HCT116 (cell line): ENCODE results near the gene NUP42. TPM values are rescaled to one million over a fixed set of nuclear protein-coding genes. Genes with fewer than 3 reads are reported as not detected.
"Not testable (repeated sequence)": the region's sequence is repeated elsewhere in the genome, so short reads cannot be mapped to it uniquely, and the experiment has no call there.

Experiments
- ATAC-seq: fragments of 200-7000 bp; cut with Tn5 transposase; 2 replicates; pipeline ENCODE4 v1.9.1; 2020; ENCODE audit warnings: mild to moderate bottlenecking, moderate library complexity
- BruUV-seq: library from RNA; stranded (reverse); fragments of 400-500 nt; replicated peaks from 2 replicates; lab custom pipeline; 2021; lab: Mats Ljungman, UMichigan
- CTCF ChIA-PET: fragments of 300-600 bp; sonication (Branson Sonifier 250); formaldehyde crosslinking; loops from one replicate; lab custom pipeline; 2021; ENCODE audit warnings: antibody characterized with exemption; lab: Charles Lee
- POLR2A ChIA-PET: fragments of 300-600, 350-600 bp; sonication (Branson Sonifier 250); formaldehyde crosslinking; loops from one replicate; lab custom pipeline; 2021; ENCODE audit warnings: antibody characterized with exemption; lab: Charles Lee
- RAD21 ChIA-PET, 2 experiments: fragments of 300-600 bp; sonication (Branson Sonifier 250); formaldehyde crosslinking; loops; one replicate each; lab custom pipeline; 2023; ENCODE audit warnings: low total read pairs in 2 of 2; ENCODE audit not compliant: uncharacterized antibody in 2 of 2, unreplicated experiment in 2 of 2, low non-redundant PET in 1 of 2; lab: Charles Lee
- DNase-seq: peaks from one replicate; pipeline ENCODE4 v3.0.0-alpha.2; 2010; ENCODE audit warnings: low read depth, low spot score
- H2AFZ ChIP-seq: fragments of 200-600 bp; shearing (Covaris generic), sonication (generic); 2 replicates; pipeline ENCODE4 v1.6.1; 2017; ENCODE audit warnings: low read depth, mixed run types, mixed read lengths, antibody characterized with exemption, low read length; ENCODE audit not compliant: poor library complexity, severe bottlenecking
- H3K27ac ChIP-seq: 2 replicates; pipeline ENCODE4 v1.5.1; 2012; ENCODE audit warnings: low read depth, low read length
- H3K27me3 ChIP-seq: fragments of 200-600 bp; sonication (generic); 2 replicates; pipeline ENCODE4 v1.6.1; 2016; ENCODE audit warnings: mixed run types, low read length, mixed read lengths; ENCODE audit not compliant: insufficient read depth
- H3K36me3 ChIP-seq, 2 experiments: fragments of 200-500 bp in 1 of 2; fragments of 200-600 bp in 1 of 2; sonication (Bioruptor generic) in 1 of 2; sonication (generic) in 1 of 2; 2 replicates each; pipeline versions ENCODE4 v1.5.1 to v1.6.1; 2014 to 2016; ENCODE audit warnings: low read length in 2 of 2, inconsistent platforms in 1 of 2, mixed read lengths in 1 of 2, mixed run types in 1 of 2; ENCODE audit not compliant: insufficient read depth in 2 of 2, control insufficient read depth in 1 of 2
- H3K4me1 ChIP-seq, 2 experiments: fragments of 200-600 bp in 1 of 2; sonication (generic) in 1 of 2; 2 replicates each; pipeline versions ENCODE4 v1.5.1 to v1.6.1; 2012 to 2017; ENCODE audit warnings: low read length in 2 of 2, inconsistent platforms in 1 of 2, mild to moderate bottlenecking in 1 of 2, mixed read lengths in 1 of 2, mixed run types in 1 of 2, moderate library complexity in 1 of 2; ENCODE audit not compliant: insufficient read depth in 2 of 2, control insufficient read depth in 1 of 2
- H3K4me2 ChIP-seq: fragments of 200-600 bp; sonication (generic); 2 replicates; pipeline ENCODE4 v1.6.1; 2017; ENCODE audit warnings: mixed run types, low read length, mixed read lengths
- H3K4me3 ChIP-seq, 2 experiments: fragments of 200-600 bp in 1 of 2; sonication (generic) in 1 of 2; replicated peaks in 1 of 2; 2 replicates each; pipeline ENCODE4 v1.5.1; 2011 to 2016; ENCODE audit warnings: low read length in 2 of 2, control low read depth in 1 of 2, low read depth in 1 of 2, mild to moderate bottlenecking in 1 of 2, mixed read lengths in 1 of 2, mixed run types in 1 of 2
- H3K79me2 ChIP-seq: fragments of 200-600 bp; sonication (generic); 2 replicates; pipeline ENCODE4 v1.6.1; 2017; ENCODE audit warnings: mild to moderate bottlenecking, mixed run types, low read length, moderate library complexity, mixed read lengths; ENCODE audit not compliant: insufficient read depth
- H3K9ac ChIP-seq: fragments of 200-600 bp; sonication (generic); 2 replicates; pipeline ENCODE4 v1.6.1; 2016; ENCODE audit warnings: low read length, mixed read lengths
- H3K9me2 ChIP-seq: fragments of 200-600 bp; sonication (generic), shearing (Covaris generic); 2 replicates; pipeline ENCODE4 v1.6.1; 2017; ENCODE audit warnings: mixed run types, mild to moderate bottlenecking, moderate library complexity; ENCODE audit not compliant: insufficient read depth
- H3K9me3 ChIP-seq, 2 experiments: fragments of 200-500 bp in 1 of 2; fragments of 200-600 bp in 1 of 2; sonication (Bioruptor generic) in 1 of 2; sonication (generic) in 1 of 2; 2 replicates each; pipeline ENCODE4 v1.6.1; 2014 to 2017; ENCODE audit warnings: low read length in 2 of 2, mixed read lengths in 2 of 2, inconsistent platforms in 1 of 2, low read depth in 1 of 2, mild to moderate bottlenecking in 1 of 2, mixed run types in 1 of 2, moderate library complexity in 1 of 2; ENCODE audit not compliant: control insufficient read depth in 1 of 2, insufficient read depth in 1 of 2
- H4K20me1 ChIP-seq: fragments of 200-600 bp; sonication (generic), shearing (Covaris generic); 2 replicates; pipeline ENCODE4 v1.6.1; 2017; ENCODE audit warnings: mixed run types, mild to moderate bottlenecking, moderate library complexity; ENCODE audit not compliant: insufficient read depth
- CBX3 ChIP-seq: IDR thresholded peaks from 2 replicates; pipeline ENCODE4 v1.6.1; 2012; ENCODE audit warnings: low read depth
- EGR1 ChIP-seq: IDR thresholded peaks from 2 replicates; pipeline ENCODE4 v1.6.1; 2012; ENCODE audit warnings: low read depth
- EZH2 ChIP-seq: fragments of 200-600 bp; sonication (generic); IDR thresholded peaks from 2 replicates; pipeline ENCODE4 v1.6.1; 2017; ENCODE audit warnings: antibody characterized with exemption, mixed run types
- POLR2AphosphoS5 ChIP-seq: IDR thresholded peaks from 2 replicates; pipeline ENCODE4 v1.6.1; 2011; ENCODE audit warnings: mild to moderate bottlenecking, low read depth, low read length, moderate library complexity
- REST ChIP-seq: IDR thresholded peaks from 2 replicates; pipeline ENCODE4 v1.6.1; 2012; ENCODE audit warnings: low read depth
- intact Hi-C: fragments of 100-400 bp; cut with micrococcal nuclease; formaldehyde crosslinking; loops from 2 replicates; pipeline ENCODE4 v1.10.0; 2022
- total RNA-seq: library from RNA; stranded (reverse); gene quantifications from one replicate; pipeline ENCODE4 v1.2.1, GENCODE V29; 2021; ENCODE audit not compliant: unreplicated experiment

Gene NUP42
- total RNA-seq, 1 experiment from 2014 or later, result 36.5 TPM

GRCh38 chr7:23193650-23194227 lies 11.9 kb downstream of the NUP42 start:
- CTCF ChIA-PET, H3K9me2 ChIP-seq, H3K27ac ChIP-seq, H3K9ac ChIP-seq, H3K4me2 ChIP-seq, H3K27me3 ChIP-seq, ATAC-seq, H3K4me1 ChIP-seq, DNase-seq, BruUV-seq, intact Hi-C loops, H4K20me1 ChIP-seq, RAD21 ChIA-PET, H3K9me3 ChIP-seq, H2AFZ ChIP-seq, H3K4me3 ChIP-seq: not testable (repeated sequence)
- POLR2A ChIA-PET, result interaction anchor here (0.6 kb wide), 1 partner anchor 108 kb away, joined by 6 read pairs; no protein-coding TSS in a partner anchor
- peaks cover 33% of the 10 kb centered on the region for H3K79me2 ChIP-seq
- peaks cover 15 to 36% of the 10 kb centered on the region in 2 experiments for H3K36me3 ChIP-seq

GRCh38 chr7:23196306-23196705 lies 14.5 kb downstream of the NUP42 start:
- no peak for DNase-seq
- H2AFZ ChIP-seq, result no peak overlapping the region

GRCh38 chr7:23197745-23198144 lies 15.9 kb downstream of the NUP42 start:
- H3K4me2 ChIP-seq, POLR2A ChIA-PET, BruUV-seq, H4K20me1 ChIP-seq, DNase-seq, H3K79me2 ChIP-seq, H3K9me3 ChIP-seq, H3K9me2 ChIP-seq, intact Hi-C loops, ATAC-seq, RAD21 ChIA-PET, H2AFZ ChIP-seq, CTCF ChIA-PET, H3K27me3 ChIP-seq, H3K9ac ChIP-seq, H3K27ac ChIP-seq, H3K4me3 ChIP-seq, H3K4me1 ChIP-seq: not testable (repeated sequence)
- peaks cover 27 to 30% of the 10 kb centered on the region in 2 experiments; a peak in 3 of 4 replicates for H3K36me3 ChIP-seq

More at GRCh38 chr7:23196306-23196705, 14.5 kb downstream of the NUP42 start:
- RAD21 ChIA-PET, result no interaction called here
- CTCF ChIA-PET, result no interaction called here
- Histone ChIP-seq H4K20me1 (no peaks in the 10 kb centered on the region), H3K36me3 (peaks cover 29 to 39% of the 10 kb centered on the region in 2 experiments; a peak in 3 of 4 replicates), H3K4me2 (no peak overlapping the region), H3K9me2 (no peaks in the 10 kb centered on the region), H3K27ac (no peak overlapping the region), H3K4me3 (no peak overlapping the region), H3K9me3 (no peaks in the 10 kb centered on the region), H3K27me3 (no peaks in the 10 kb centered on the region), H3K79me2 (peaks cover 10% of the 10 kb centered on the region; the same call in 1 of the 2 replicates), H3K9ac (no peak overlapping the region), H3K4me1 (no peaks in the 10 kb centered on the region)
- no TSS peak for BruUV-seq
- intact Hi-C loops, result no loop called here
- TF ChIP-seq CBX3 (no peak), EZH2 (no peak), REST (no peak), EGR1 (no peak), POLR2AphosphoS5 (no peak)
- ATAC-seq, result no peak
- POLR2A ChIA-PET, result no interaction called here
